ENCODE measurements around the gene IFNG-AS1.

IFNG-AS1 gene

DNA sequence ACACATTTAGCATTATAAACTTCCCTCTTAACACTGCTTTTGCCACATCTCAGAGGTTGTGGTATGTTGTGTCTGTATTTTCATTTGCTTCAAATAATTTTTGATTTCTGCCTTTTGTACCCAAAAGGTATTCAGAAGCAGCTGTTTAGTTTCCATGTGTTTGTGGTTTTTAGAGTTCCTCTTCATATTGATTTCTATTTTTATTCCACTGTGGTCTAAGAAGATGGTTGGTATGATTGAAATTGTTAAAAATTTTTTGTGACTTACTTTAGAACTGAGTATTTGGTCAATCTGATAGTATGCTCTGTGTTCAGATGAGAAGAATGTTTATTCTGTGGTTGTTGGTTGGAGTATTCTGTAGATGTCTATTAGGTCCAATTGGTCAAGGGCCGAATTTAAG lies 76.4 kb downstream of the IFNG-AS1 start:
- Histone ChIP-seq H3K4me1 (no peaks in the 10 kb centered on the region), H3K4me2 (ENCODE audit: low read length) (no peak overlapping the region), H2AFZ (no peak overlapping the region), H3K4me3 (ENCODE audit: low read depth, low read length) (no peak overlapping the region), H3K79me2 (no peaks in the 10 kb centered on the region), H3K27ac (no peak overlapping the region), H3K27me3 (ENCODE audit: control insufficient read depth, insufficient read depth, low read length) (no peaks in the 10 kb centered on the region), H3K9me3 (ENCODE audit: control insufficient read depth, low read length) (no peaks in the 10 kb centered on the region), H3K36me3 (ENCODE audit: control insufficient read depth, insufficient read depth, low read length) (no peaks in the 10 kb centered on the region), H3K9ac (no peak overlapping the region)
- no peak for TF ChIP-seq CTCF (IDR thresholded peaks at IDR 0.05)

DNA sequence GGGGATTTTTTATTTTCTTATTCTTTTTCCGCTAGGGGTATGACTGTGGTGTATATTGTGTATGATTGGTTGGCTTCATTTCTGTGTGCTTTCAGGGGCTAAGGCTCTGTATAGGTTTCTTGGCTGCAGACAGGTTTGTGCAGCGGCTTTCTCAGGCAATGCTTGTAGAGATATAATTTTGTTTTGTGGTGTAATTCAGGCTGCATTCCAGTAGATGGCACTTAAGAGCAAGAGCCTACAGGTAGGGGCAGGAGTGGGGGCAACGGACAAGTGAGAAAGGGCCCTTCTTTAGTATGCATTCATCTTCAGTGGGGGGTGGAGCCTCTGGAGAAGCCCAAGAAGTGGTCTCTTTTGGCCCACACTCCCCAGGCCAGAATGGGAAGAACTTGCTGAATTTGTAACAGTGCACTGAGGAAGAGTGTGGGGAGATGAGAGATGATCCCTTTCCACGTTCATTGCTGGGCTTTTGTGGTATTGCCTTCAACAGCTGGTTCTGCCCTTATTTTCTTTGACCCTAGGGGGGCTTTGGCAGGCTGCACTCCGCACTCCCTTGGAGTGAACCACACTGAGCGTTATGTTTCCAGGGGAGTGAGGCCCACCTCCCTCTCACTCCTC lies 78.6 kb downstream of the IFNG-AS1 start:
- Histone ChIP-seq H3K4me3 (ENCODE audit: low read depth, low read length) (no peak overlapping the region), H3K9me3 (ENCODE audit: control insufficient read depth, low read length) (no peaks in the 10 kb centered on the region), H3K36me3 (ENCODE audit: control insufficient read depth, insufficient read depth, low read length) (no peaks in the 10 kb centered on the region), H3K27me3 (ENCODE audit: control insufficient read depth, insufficient read depth, low read length) (no peaks in the 10 kb centered on the region), H3K4me2 (ENCODE audit: low read length) (no peak overlapping the region), H3K9ac (no peak overlapping the region), H2AFZ (no peak overlapping the region), H3K79me2 (no peaks in the 10 kb centered on the region), H3K27ac (no peak overlapping the region), H3K4me1 (no peaks in the 10 kb centered on the region)
- no peak for TF ChIP-seq CTCF (IDR thresholded peaks at IDR 0.05)

- no peaks in the 10 kb centered on the region for H3K4me1 ChIP-seq
- H3K79me2 ChIP-seq = no peaks in the 10 kb centered on the region
- no peaks in the 10 kb centered on the region for H3K9me3 ChIP-seq (ENCODE audit: control insufficient read depth, low read length)
- no peak overlapping the region for H3K4me2 ChIP-seq (ENCODE audit: low read length)
- no peaks in the 10 kb centered on the region for H3K36me3 ChIP-seq (ENCODE audit: control insufficient read depth, insufficient read depth, low read length)
- H3K27ac ChIP-seq = no peak overlapping the region
- TF ChIP-seq CTCF (IDR thresholded peaks at IDR 0.05) = no peak
- no peaks in the 10 kb centered on the region for H3K27me3 ChIP-seq (ENCODE audit: control insufficient read depth, insufficient read depth, low read length)
- no peak overlapping the region for H2AFZ ChIP-seq
- no peak overlapping the region for H3K9ac ChIP-seq
- no peak overlapping the region for H3K4me3 ChIP-seq (ENCODE audit: low read depth, low read length)
These were observed 80.0 kb downstream of the IFNG-AS1 start for GRCh38 chr12:68069275-68069674.
